NT2/D1 (cell line): ENCODE data around the gene CCER1.

Source experiments
- SUZ12 ChIP-seq: IDR thresholded peaks from 2 replicates; pipeline ENCODE4 v1.6.1; 2011; ENCODE audit not compliant: insufficient read length, insufficient read depth; ENCODE audit errors: extremely low read depth
- ZNF274 ChIP-seq: IDR thresholded peaks from 2 replicates; pipeline ENCODE4 v1.6.1; 2011; ENCODE audit warnings: mild to moderate bottlenecking, low read depth, low read length

DNA sequence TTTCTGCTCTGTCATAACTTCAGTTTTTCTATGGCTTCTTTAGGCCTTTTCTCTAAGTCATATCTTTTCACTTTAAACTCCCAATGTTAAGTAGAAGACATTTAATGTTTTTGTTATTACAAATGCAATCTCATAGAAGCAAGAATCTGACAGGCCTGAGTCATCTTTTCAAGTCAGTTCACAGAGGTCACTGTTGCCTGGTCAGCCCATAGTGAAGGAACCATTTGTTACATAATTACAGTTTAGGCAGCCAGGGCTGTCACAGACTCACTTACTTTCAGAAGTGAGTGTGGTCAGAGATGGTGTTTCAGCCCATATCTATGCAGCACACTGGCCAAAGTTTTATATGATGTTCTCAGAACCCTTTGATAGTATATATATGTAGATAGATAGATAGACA lies 46.5 kb downstream of the CCER1 start:
- no peak for TF ChIP-seq SUZ12
- TF ChIP-seq ZNF274, result no peak
